Activated CD4-positive, alpha-beta T cell treated with anti-CD3 and anti-CD28 coated beads, Interleukin-2, Interleukin-4, amounts not matched to agents 100 ng/mL and 50 ng/mL, durations not matched to agents 16 hours and 8 hours (primary cell): ENCODE data around the gene PDIA6.

ENCODE experiments used
- DNase-seq: peaks from one replicate; pipeline ENCODE4 v3.0.0-alpha.2; 2020; ENCODE audit warnings: low spot score

PDIA6 gene

DNA sequence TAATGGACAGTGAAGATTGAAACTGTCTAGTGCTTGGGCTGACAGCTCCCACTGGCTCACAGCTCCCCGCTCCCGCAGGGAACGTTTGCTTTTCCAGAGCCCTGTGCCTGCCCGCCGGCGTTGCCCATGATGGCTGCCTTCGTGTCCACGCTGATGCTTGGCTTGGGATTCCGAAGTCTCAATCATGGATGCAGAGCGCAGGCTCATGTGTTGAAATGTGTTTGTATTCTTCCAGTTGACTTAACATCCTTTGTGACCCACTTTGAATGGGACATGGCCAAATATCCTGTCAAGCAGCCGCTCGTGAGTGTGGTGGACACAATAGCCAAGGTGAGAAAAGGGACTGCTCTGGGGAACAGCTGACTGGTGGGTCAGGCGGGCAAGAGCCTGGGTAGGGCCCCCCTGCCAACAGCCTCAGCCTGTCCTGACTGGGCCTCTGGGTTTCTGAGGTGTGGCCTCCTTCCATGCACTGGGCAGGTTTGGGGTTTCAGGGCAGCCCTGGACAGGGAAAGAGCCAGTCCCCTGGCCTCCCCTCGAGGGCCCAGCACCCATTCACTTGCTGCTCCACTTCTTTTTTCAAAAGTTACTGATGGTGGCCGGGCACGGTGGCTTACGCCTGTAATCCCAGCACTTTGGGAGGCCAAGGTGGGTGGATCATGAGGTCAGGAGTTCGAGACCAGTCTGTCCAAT lies 48.3 kb downstream of the PDIA6 start:
- DNase-seq: no peak

DNA sequence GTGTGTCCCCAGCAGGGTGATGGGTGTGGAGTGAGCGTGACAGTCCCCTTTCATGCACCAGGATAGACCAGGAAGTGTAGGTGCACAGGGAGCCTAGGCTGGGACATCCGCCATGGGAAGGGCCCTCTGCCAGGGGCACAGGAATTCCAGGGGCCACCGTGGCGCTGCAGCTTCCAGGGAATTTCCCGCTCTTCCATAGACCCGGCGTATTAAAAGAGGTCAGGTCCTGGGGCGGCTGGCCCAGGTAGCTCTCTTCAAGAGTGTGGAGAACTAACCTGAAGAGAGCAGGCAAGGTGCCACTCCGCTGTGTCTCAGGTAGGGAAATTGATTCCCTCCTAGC lies 49.2 kb downstream of the PDIA6 start:
- no peak for DNase-seq

- DNase-seq: no peak
Measured at GRCh38 chr2:10762651-10763460, 49.7 kb downstream of the PDIA6 start.

GRCh38 chr2:10761591-10761990 lies 51.0 kb downstream of the PDIA6 start:
- no peak for DNase-seq

- no peak for DNase-seq
Measured at GRCh38 chr2:10760794-10761504, 51.6 kb downstream of the PDIA6 start.

GRCh38 chr2:10759151-10759714 lies 53.4 kb downstream of the PDIA6 start:
- DNase-seq: no peak

DNA sequence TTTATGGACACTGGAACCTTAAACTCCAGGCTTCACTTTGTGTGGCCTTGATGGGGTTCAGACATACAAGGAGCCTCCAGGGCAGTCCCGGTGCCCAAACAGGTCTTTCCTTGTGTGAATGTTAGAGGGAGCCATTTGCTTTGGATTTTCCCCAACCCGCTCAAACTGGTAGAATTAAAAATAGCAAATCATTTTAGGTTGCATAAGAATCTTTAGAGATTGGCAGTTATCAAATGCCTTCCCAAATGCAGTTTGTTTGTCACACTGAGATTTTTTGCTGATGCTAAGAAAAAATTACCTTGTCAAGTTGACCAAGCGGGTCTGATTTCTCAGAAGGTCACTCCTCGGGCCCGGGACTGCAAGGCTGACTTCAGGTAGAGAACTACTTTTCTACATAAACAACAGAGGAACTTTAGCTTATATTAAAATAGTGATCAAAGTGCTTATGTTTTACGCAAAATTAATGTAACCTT lies 54.7 kb downstream of the PDIA6 start:
- DNase-seq: no peak

- DNase-seq: no peak
Measured at GRCh38 chr2:10755621-10756020, 57.0 kb downstream of the PDIA6 start.

DNA sequence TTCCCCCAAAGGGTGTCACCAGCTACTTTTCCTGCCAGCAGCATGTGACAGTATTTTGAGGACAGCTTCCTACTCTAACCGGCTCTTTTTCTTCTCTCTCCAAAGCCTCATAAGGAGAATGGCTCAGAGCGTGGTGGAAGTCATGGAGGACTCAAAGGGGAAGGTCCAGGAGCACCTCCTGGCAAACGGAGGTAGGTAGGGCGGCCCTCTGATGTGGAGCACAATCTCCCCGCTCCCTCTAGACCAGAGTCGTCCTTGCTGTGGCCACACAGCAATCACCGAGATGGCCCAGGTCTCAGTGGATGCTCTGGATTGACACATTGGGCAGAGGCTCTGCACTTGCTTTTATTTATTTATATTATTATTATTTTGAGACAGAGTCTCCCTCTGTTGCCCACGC lies 58.7 kb downstream of the PDIA6 start:
- DNase-seq: no peak

- DNase-seq: no peak
Measured at GRCh38 chr2:10753156-10753555, 59.4 kb downstream of the PDIA6 start.

DNA sequence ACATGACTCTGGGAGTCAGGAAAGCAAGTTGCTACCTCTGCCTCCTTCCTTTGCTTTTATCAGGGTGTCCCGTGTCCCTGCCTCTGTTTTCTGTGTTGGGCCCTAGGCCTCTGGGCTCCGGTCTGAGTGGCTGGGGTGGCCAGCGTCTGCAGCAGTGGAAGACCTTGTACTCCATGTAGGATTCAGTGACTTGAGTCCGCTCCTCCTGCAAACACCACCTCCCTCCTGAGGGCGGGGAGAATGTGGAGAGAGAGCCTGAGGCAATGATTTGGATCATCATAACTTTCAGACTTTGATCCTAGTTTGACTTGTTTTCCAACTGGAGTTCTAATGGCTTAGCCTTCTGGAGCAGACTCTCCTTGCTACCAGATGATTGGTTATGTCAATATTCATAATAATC lies 60.3 kb downstream of the PDIA6 start:
- no peak for DNase-seq

GRCh38 chr2:10750610-10751009 lies 62.0 kb downstream of the PDIA6 start:
- DNase-seq: no peak

DNA sequence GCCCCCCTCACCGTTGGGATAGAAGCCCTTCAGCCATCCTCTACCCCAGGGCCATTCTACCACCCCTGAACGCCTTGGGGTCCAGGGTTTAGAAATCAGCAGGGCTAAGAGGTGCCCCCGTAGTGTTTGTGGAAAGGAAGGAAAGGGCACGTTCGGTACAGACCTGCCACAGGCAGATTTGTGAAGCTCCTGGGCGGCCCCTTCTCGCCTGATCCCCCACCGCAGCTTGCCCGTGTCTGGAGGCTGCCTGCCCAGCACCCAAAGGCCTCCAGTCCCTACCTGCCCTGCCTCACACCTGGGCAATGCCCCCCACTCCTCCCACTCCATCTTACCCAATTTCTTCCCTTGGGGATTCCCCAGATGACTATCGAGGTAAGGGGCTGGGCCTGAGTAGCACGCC lies 69.9 kb downstream of the PDIA6 start:
- no peak for DNase-seq

DNA sequence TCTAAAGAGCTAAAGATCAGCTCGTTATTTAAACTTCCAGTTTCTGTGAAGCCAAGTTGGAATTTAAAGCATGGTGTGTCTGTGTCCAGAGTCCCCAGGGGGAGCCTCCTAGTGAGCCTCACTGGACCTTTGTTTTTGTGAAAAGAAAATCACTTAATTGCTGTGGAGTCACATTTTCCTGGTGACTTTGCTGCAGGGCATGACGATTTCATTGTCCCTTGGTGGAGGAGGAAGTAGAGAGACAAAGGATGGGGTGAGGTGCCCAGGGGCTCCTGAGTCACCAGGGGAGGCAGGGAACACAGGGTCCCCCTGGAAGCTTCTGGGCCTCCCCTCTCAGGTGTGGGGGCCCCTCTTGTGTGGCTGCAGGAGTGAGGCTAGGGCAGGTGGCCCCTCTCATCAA lies 71.4 kb downstream of the PDIA6 start:
- DNase-seq: no peak

- DNase-seq: no peak
Measured at GRCh38 chr2:10740226-10740625, 72.4 kb downstream of the PDIA6 start.

GRCh38 chr2:10738192-10738591 lies 74.4 kb downstream of the PDIA6 start:
- no peak for DNase-seq

GRCh38 chr2:10733980-10734379 lies 78.6 kb downstream of the PDIA6 start:
- DNase-seq: no peak

GRCh38 chr2:10733566-10733925 lies 79.0 kb downstream of the PDIA6 start:
- DNase-seq: no peak
